DMS79 (cell line): ENCODE data around the gene B4GALNT3.
"Not testable (repeated sequence)": the region's sequence is repeated elsewhere in the genome, so short reads cannot be mapped to it uniquely, and the experiment has no call there.

Experiments
- DNase-seq: peaks from one replicate; lab custom pipeline; 2025; lab: John Stamatoyannopoulos, UW

The B4GALNT3 gene

GRCh38 chr12:459430-460258, at the start of gene B4GALNT3:
B4GALNT3 (plus strand) TSS chr12:459939; CDS start chr12:460377, 438 bp downstream.
- peak; percentile 38 for DNase-seq

- no peak for DNase-seq
These were observed 44.9 kb upstream of the B4GALNT3 start for GRCh38 chr12:414859-415258.

GRCh38 chr12:418432-418831, 41.3 kb upstream of the B4GALNT3 start:
- no peak for DNase-seq

GRCh38 chr12:422526-422925, 37.2 kb upstream of the B4GALNT3 start:
- DNase-seq: no peak

- DNase-seq: not testable (repeated sequence)
These were observed 24.0 kb upstream of the B4GALNT3 start for GRCh38 chr12:435737-436136.

GRCh38 chr12:442235-442884, 17.4 kb upstream of the B4GALNT3 start:
- DNase-seq: no peak

- DNase-seq: no peak
These were observed 12.6 kb upstream of the B4GALNT3 start for GRCh38 chr12:447141-447540.

GRCh38 chr12:449203-449602, 10.5 kb upstream of the B4GALNT3 start:
- peak; percentile 60 for DNase-seq

- no peak for DNase-seq
These were observed 9.3 kb upstream of the B4GALNT3 start for GRCh38 chr12:450438-450837.

GRCh38 chr12:452667-453210, 7.0 kb upstream of the B4GALNT3 start:
- no peak for DNase-seq

GRCh38 chr12:454833-455232, 4.9 kb upstream of the B4GALNT3 start:
- no peak for DNase-seq

- DNase-seq: no peak
These were observed 3.9 kb upstream of the B4GALNT3 start for GRCh38 chr12:455821-456220.

- no peak for DNase-seq
These were observed 2.1 kb upstream of the B4GALNT3 start for GRCh38 chr12:457676-458075.

GRCh38 chr12:459050-459429, 699 bp upstream of the B4GALNT3 start:
- no peak for DNase-seq

- DNase-seq: no peak
These were observed 807 bp downstream of the B4GALNT3 start for GRCh38 chr12:460261-461230.

GRCh38 chr12:461425-461824, 1.7 kb downstream of the B4GALNT3 start:
- no peak for DNase-seq

GRCh38 chr12:462936-463705, 3.4 kb downstream of the B4GALNT3 start:
- DNase-seq: no peak

GRCh38 chr12:464484-465267, 4.9 kb downstream of the B4GALNT3 start:
- peak; percentile 27 for DNase-seq

GRCh38 chr12:466039-466438, 6.3 kb downstream of the B4GALNT3 start:
- no peak for DNase-seq

GRCh38 chr12:466762-467161, 7.0 kb downstream of the B4GALNT3 start:
- no peak for DNase-seq
